Right lobe of liver (tissue), 4 donors: ENCODE results near the gene ST8SIA5.

Experiments used
- CTCF ChIP-seq, 4 donors: fragments of 200-600 bp in 3 of 4; fragments of 450-650 bp in 1 of 4; IDR thresholded peaks; one replicate each; pipeline versions ENCODE4 v1.5.1 to v1.8.0; 2016 to 2022; ENCODE audit warnings: antibody characterized with exemption in 4 of 4, mild to moderate bottlenecking in 2 of 4
- POLR2A ChIP-seq: fragments of 450-650 bp; IDR thresholded peaks from one replicate; pipeline ENCODE4 v1.6.1; 2017; ENCODE audit warnings: antibody characterized with exemption, mild to moderate bottlenecking
- donor health status: DM: no; HTN: no; CAD: no.
- donor health status: DM: no; HTN: no; CAD: no.
- donor health status: DM: no; HTN: yes; CAD: no.

- no peak for TF ChIP-seq CTCF (IDR thresholded peaks at IDR 0.05)
- no peak for TF ChIP-seq POLR2A
Observed at GRCh38 chr18:46727177-46727576, 29.7 kb downstream of the ST8SIA5 start.
